CD8-positive, alpha-beta memory T cell (primary cell): ENCODE measurements around the gene DOK3. TPM values are rescaled to one million over a fixed set of nuclear protein-coding genes. Genes with fewer than 3 reads are reported as not detected.
A peak's percentile ranks its signal among the peaks of the same experiment; 100 is the strongest.

Experiments
- CTCF ChIA-PET: fragments of 350-600 bp; sonication (Branson Sonifier 250); formaldehyde crosslinking; loops from one replicate; lab custom pipeline; 2021; ENCODE audit warnings: antibody characterized with exemption; lab: Charles Lee
- POLR2A ChIA-PET: fragments of 350-600 bp; sonication (Branson Sonifier 250); formaldehyde crosslinking; loops from one replicate; lab custom pipeline; 2021; ENCODE audit warnings: antibody characterized with exemption; lab: Charles Lee
- DNase-seq, 5 donors: peaks; one replicate each; pipeline versions ENCODE4 v3.0.0 to v3.0.0-alpha.2; 2020 to 2022; ENCODE audit warnings: mixed read lengths in 1 of 5
- H3K27ac ChIP-seq: one replicate; pipeline ENCODE4 v1.7.0; 2013; ENCODE audit warnings: low read depth, mild to moderate bottlenecking, low read length, moderate library complexity
- H3K27me3 ChIP-seq: 2 replicates; pipeline ENCODE4 v1.7.0; 2013; ENCODE audit warnings: low read length, mild to moderate bottlenecking; ENCODE audit not compliant: insufficient read depth, poor library complexity, severe bottlenecking
- H3K36me3 ChIP-seq: 2 replicates; pipeline ENCODE4 v1.7.0; 2013; ENCODE audit warnings: mild to moderate bottlenecking, low read length, moderate library complexity; ENCODE audit not compliant: insufficient read depth
- H3K4me1 ChIP-seq: 2 replicates; pipeline ENCODE4 v1.7.0; 2013; ENCODE audit warnings: mild to moderate bottlenecking, low read length, moderate library complexity; ENCODE audit not compliant: insufficient read depth
- H3K4me3 ChIP-seq: 2 replicates; pipeline ENCODE4 v1.7.0; 2013; ENCODE audit warnings: mild to moderate bottlenecking, low read length
- H3K9me3 ChIP-seq: 2 replicates; pipeline ENCODE4 v1.7.0; 2013; ENCODE audit warnings: mild to moderate bottlenecking, low read length
- H3K27ac Mint-ChIP-seq, 8 donors: one replicate each; pipeline ENCODE4 v1.8.0; 2020 to 2021; ENCODE audit warnings: mixed read lengths in 8 of 8, mild to moderate bottlenecking in 6 of 8, inconsistent platforms in 3 of 8, moderate library complexity in 3 of 8
- H3K27me3 Mint-ChIP-seq, 2 donors: one replicate each; pipeline ENCODE4 v1.8.0; 2020 to 2021; ENCODE audit warnings: mixed read lengths in 2 of 2, mild to moderate bottlenecking in 1 of 2, moderate library complexity in 1 of 2
- H3K36me3 Mint-ChIP-seq, 3 donors: one replicate each; pipeline ENCODE4 v1.8.0; 2020 to 2021; ENCODE audit warnings: mixed read lengths in 3 of 3, inconsistent platforms in 1 of 3, mild to moderate bottlenecking in 1 of 3
- H3K4me1 Mint-ChIP-seq, 3 donors: one replicate each; pipeline ENCODE4 v1.8.0; 2020 to 2021; ENCODE audit warnings: mixed read lengths in 3 of 3, inconsistent platforms in 1 of 3, mild to moderate bottlenecking in 1 of 3
- H3K4me3 Mint-ChIP-seq, 7 donors: one replicate each; pipeline ENCODE4 v1.8.0; 2020 to 2021; ENCODE audit warnings: mixed read lengths in 7 of 7, mild to moderate bottlenecking in 6 of 7, moderate library complexity in 4 of 7, inconsistent platforms in 2 of 7
- H3K9me3 Mint-ChIP-seq, 5 donors: one replicate each; pipeline ENCODE4 v1.8.0; 2020 to 2022; ENCODE audit warnings: mixed read lengths in 5 of 5, mild to moderate bottlenecking in 3 of 5, moderate library complexity in 2 of 5, inconsistent platforms in 1 of 5
- polyA plus RNA-seq: library from polyadenylated mRNA; unstranded; fragments of 300-500 nt; fragmentation: Illumina TruSeq; gene quantifications from one replicate; pipeline ENCODE4 v1.2.3, GENCODE V29; 2021
- total RNA-seq, 2 experiments: library from RNA; stranded (reverse); gene quantifications; one replicate each; pipeline ENCODE4 v1.2.3, GENCODE V29; 2021

The DOK3 gene, protein sequence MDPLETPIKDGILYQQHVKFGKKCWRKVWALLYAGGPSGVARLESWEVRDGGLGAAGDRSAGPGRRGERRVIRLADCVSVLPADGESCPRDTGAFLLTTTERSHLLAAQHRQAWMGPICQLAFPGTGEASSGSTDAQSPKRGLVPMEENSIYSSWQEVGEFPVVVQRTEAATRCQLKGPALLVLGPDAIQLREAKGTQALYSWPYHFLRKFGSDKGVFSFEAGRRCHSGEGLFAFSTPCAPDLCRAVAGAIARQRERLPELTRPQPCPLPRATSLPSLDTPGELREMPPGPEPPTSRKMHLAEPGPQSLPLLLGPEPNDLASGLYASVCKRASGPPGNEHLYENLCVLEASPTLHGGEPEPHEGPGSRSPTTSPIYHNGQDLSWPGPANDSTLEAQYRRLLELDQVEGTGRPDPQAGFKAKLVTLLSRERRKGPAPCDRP
- 1 to 10 TPM; 4.2 to 5.1 TPM for total RNA-seq
- 0.08 TPM for polyA plus RNA-seq

DNA sequence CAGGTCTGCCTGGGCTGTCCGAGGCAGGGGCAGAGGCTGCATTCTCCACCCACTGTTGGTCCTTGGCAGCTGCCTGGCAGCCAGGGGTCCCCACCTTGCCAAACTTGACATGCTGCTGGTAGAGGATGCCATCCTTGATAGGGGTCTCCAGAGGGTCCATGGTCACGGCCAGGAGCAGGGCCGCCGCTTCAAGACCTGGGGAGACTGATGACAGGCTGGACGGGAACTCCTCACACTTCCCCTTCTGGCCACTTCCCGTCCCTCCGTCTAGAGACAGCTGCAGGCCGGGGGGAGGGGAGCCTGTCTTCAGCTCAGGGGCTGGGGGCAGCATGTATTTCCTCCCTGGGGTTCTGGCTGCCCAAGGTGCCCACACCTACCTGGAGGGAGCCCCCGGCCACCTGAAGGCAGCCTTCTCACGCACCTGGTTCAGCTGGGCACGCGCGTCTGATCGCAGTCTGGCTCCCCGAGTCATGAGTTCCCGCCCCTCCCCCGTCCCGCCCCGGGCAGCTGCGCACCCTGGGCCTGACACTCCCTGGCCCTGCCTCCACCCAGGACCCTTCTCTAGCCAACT, at the start of gene DOK3:
TSS of gene DOK3 (minus strand) at position 446 of the 571 bp plus-strand sequence. CDS start at position 160, 286 bp downstream.
- H3K4me3 Mint-ChIP-seq = no peak within 1 kb of the TSS
- H3K36me3 Mint-ChIP-seq = peaks cover 0 to 42% (median 3%) of the 10 kb centered on the region in 3 donors
- Histone ChIP-seq H3K4me3 (no peak within 1 kb of the TSS), H3K9me3 (no peaks in the 10 kb centered on the region), H3K36me3 (peaks cover 23% of the 10 kb centered on the region), H3K27ac (peak within 1 kb of the TSS; percentile 57), H3K27me3 (no peaks in the 10 kb centered on the region), H3K4me1 (no peaks in the 10 kb centered on the region)
- ChIA-PET CTCF (interaction anchor here (1.3 kb wide), 1 partner anchor 54 kb away, joined by 5 read pairs; no protein-coding TSS in a partner anchor), POLR2A (no interaction called here)
- peak within 1 kb of the TSS in 2 of 8 donors; percentile 43 to 72 for H3K27ac Mint-ChIP-seq
- H3K27me3 Mint-ChIP-seq = no peaks in the 10 kb centered on the region
- DNase-seq = no peak
- H3K9me3 Mint-ChIP-seq = no peaks in the 10 kb centered on the region
- peaks cover 0 to 8% (median 7%) of the 10 kb centered on the region in 3 donors for H3K4me1 Mint-ChIP-seq

DNA sequence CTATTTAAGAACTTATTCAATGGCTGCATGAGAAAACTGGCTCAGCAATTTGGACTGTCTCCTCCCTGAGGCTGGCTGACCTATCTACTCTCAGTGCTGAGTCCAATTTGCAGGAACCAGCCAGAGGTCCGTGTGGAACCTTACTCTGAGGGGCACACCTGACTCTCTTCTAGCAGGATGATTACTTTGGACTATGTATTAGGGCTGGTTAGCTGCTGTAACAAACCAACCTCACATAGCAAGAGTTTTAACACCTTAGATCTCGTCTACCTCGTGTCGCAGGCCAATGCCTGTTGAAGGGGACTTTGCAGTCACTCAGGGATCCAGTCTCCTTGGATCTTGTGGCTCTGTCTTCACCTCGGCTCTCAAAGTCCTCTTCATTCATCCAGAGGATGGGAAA, 48.2 kb upstream of the DOK3 start:
- Mint-ChIP-seq H3K9me3 (no peaks in the 10 kb centered on the region), H3K4me3 (no peak overlapping the region), H3K4me1 (peaks cover 24 to 39% (median 33%) of the 10 kb centered on the region in 3 donors), H3K27me3 (no peaks in the 10 kb centered on the region), H3K36me3 (peaks cover 0 to 5% (median 0%) of the 10 kb centered on the region in 3 donors), H3K27ac (peak overlapping the region in 4 of 8 donors; percentile 54 to 83 (median 58))
- DNase-seq = no peak
- H3K9me3 ChIP-seq = no peaks in the 10 kb centered on the region
- POLR2A ChIA-PET = no interaction called here
- H3K4me3 ChIP-seq = no peak overlapping the region
- H3K27ac ChIP-seq = peak overlapping the region; percentile 26
- no peaks in the 10 kb centered on the region for H3K36me3 ChIP-seq
- peaks cover 13% of the 10 kb centered on the region for H3K4me1 ChIP-seq
- H3K27me3 ChIP-seq = no peaks in the 10 kb centered on the region
- CTCF ChIA-PET = no interaction called here

DNA sequence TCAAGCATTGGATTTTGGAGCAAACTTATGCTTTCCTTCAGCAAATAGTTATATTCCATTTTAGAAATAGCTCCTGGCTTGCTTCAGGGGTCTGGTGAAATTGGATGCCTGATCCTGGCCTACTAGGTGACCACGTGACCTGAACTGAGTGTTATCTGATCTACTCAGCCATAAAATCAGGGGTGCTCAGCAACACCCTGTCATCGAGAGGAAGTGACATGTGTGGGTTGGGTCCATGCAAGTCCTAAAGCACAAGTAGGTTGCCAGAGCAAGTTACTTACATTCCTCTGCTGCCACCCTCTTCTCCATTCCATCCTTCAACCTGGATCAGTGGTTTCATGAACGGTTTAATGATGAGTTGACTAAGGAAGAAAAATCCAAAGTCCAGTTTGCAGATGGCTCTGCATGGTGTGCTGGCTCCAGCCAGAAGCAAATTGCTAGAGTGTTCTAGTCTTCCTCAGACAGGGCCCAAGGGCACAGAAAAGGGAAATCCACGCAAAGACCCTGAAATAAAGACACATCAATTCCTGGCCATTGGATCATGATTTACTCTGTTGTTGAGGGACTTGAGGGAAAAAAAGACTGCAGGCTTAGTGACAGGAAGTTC, 47.5 kb upstream of the DOK3 start:
- H3K4me1 Mint-ChIP-seq = peaks cover 30 to 45% (median 39%) of the 10 kb centered on the region in 3 donors
- Histone ChIP-seq H3K9me3 (no peaks in the 10 kb centered on the region), H3K27me3 (no peaks in the 10 kb centered on the region), H3K36me3 (no peaks in the 10 kb centered on the region), H3K4me3 (no peak overlapping the region), H3K27ac (peak overlapping the region; percentile 26), H3K4me1 (peaks cover 20% of the 10 kb centered on the region)
- peak overlapping the region in 7 of 8 donors; percentile 33 to 74 (median 60) for H3K27ac Mint-ChIP-seq
- DNase-seq = peak in 1 of 5 donors; percentile 10
- H3K36me3 Mint-ChIP-seq = peaks cover 0 to 10% (median 0%) of the 10 kb centered on the region in 3 donors
- ChIA-PET CTCF (interaction anchor here (0.8 kb wide), 1 partner anchor 35 kb away, joined by 3 read pairs; the partner anchor contains the start of gene TMED9), POLR2A (no interaction called here)
- no peaks in the 10 kb centered on the region for H3K27me3 Mint-ChIP-seq
- H3K4me3 Mint-ChIP-seq = peak overlapping the region in 1 of 7 donors; percentile 76
- no peaks in the 10 kb centered on the region for H3K9me3 Mint-ChIP-seq

DNA sequence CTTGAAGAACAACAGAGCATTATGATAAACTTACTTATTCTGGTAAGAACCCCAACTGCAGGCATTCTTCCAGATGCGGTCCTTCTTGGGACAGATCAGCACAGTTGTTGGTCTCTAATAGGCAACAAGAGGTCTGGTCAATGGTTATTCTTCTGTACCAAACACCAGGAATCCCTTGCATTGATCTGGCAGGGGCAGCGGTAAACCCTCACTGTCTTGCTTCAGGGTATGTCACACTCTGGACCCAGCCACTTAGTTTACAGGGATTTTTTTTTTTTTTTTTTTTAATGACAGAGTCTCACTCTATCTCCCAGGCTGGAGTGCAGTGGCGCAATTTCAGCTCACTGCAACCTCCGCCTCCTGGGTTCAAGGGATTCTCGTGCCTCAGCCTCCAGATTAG, 46.0 kb upstream of the DOK3 start:
- Histone ChIP-seq H3K27ac (no peak overlapping the region), H3K4me3 (no peak overlapping the region), H3K27me3 (no peaks in the 10 kb centered on the region), H3K36me3 (no peaks in the 10 kb centered on the region), H3K4me1 (peaks cover 21% of the 10 kb centered on the region), H3K9me3 (no peaks in the 10 kb centered on the region)
- no peak for DNase-seq
- H3K36me3 Mint-ChIP-seq = peaks cover 0 to 22% (median 0%) of the 10 kb centered on the region in 3 donors
- POLR2A ChIA-PET = no interaction called here
- H3K27me3 Mint-ChIP-seq = no peaks in the 10 kb centered on the region
- H3K4me3 Mint-ChIP-seq = peak overlapping the region; percentile 88 to 96 (median 89)
- peak overlapping the region in 1 of 8 donors; percentile 38 for H3K27ac Mint-ChIP-seq
- CTCF ChIA-PET = interaction anchor here (1.6 kb wide), 1 partner anchor 40 kb away, joined by 3 read pairs; no protein-coding TSS in a partner anchor
- H3K9me3 Mint-ChIP-seq = no peaks in the 10 kb centered on the region
- H3K4me1 Mint-ChIP-seq = peaks cover 34 to 55% (median 53%) of the 10 kb centered on the region in 3 donors

DNA sequence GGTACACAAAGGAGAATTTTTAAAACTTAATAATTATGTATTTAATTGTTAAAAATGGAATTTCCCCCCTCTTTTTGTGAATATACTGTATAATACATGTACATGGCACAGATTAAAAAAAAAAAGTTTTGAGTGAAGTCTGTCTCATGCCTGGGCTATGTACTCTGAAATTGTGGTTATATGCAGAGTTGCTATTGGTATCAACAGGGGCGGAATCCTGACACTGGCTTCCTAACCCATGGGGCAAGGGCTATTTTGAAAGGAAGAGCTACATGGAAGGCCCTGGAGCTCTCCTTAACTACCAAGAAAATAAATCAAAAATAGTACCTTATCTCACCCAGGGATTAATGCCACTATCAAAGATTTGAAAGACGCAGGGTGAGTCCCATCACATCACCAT, 45.6 kb upstream of the DOK3 start:
- Histone ChIP-seq H3K4me3 (no peak overlapping the region), H3K27ac (no peak overlapping the region), H3K9me3 (no peaks in the 10 kb centered on the region), H3K4me1 (peaks cover 21% of the 10 kb centered on the region), H3K27me3 (no peaks in the 10 kb centered on the region), H3K36me3 (no peaks in the 10 kb centered on the region)
- DNase-seq = no peak
- H3K4me3 Mint-ChIP-seq = peak overlapping the region; percentile 88 to 96 (median 89)
- CTCF ChIA-PET = interaction anchor here (1.6 kb wide), 1 partner anchor 39 kb away, joined by 3 read pairs; no protein-coding TSS in a partner anchor
- H3K9me3 Mint-ChIP-seq = no peaks in the 10 kb centered on the region
- POLR2A ChIA-PET = no interaction called here
- H3K36me3 Mint-ChIP-seq = peaks cover 0 to 25% (median 0%) of the 10 kb centered on the region in 3 donors
- H3K27me3 Mint-ChIP-seq = no peaks in the 10 kb centered on the region
- peaks cover 36 to 58% (median 57%) of the 10 kb centered on the region in 3 donors for H3K4me1 Mint-ChIP-seq
- H3K27ac Mint-ChIP-seq = peak overlapping the region in 2 of 8 donors; percentile 21 to 89

DNA sequence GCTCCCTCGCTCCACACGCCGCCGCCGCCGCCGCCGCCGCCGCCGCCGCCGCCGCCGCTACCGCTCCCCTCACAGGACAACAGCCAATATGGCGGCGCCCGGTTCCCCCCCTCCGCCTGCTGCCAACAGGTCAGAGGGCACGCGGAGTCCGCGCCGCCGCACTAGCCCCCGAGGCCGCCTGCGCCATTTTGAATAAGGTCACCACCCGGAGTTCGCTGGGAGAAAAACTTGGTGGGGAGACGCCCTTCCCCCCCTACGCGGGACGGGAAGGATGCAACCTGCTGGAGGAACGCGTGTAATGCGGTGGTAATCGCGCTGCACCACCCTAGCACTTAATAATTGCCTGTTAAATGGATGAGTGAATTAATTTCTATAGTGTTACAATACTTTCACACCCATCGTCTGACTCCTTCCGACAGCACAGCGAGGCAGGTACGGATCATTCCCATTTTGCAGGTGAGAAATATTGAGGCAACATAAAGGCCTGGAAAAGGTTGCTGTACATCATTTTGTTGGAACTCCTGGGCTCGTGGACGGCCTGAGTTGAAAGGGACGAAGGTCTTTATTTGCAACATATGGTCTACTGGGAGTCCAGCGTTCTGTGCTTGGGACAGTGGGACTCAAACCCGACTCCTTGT, 45.0 kb upstream of the DOK3 start, which contains the start of gene FAM193B:
TSS of gene FAM193B (minus strand) at position 90 of the 638 bp plus-strand sequence. CDS start 105 bp downstream, outside the sequence.
- Histone ChIP-seq H3K9me3 (no peaks in the 10 kb centered on the region), H3K4me3 (peak within 1 kb of the TSS; percentile 92), H3K27ac (peak within 1 kb of the TSS; percentile 49), H3K4me1 (peaks cover 21% of the 10 kb centered on the region), H3K27me3 (no peaks in the 10 kb centered on the region), H3K36me3 (no peaks in the 10 kb centered on the region)
- POLR2A ChIA-PET = no interaction called here
- peaks cover 38 to 62% (median 59%) of the 10 kb centered on the region in 3 donors for H3K4me1 Mint-ChIP-seq
- H3K27me3 Mint-ChIP-seq = no peaks in the 10 kb centered on the region
- peak; percentile 90 to 96 (median 94) for DNase-seq
- peaks cover 0 to 27% (median 0%) of the 10 kb centered on the region in 3 donors for H3K36me3 Mint-ChIP-seq
- peak within 1 kb of the TSS; percentile 32 to 90 (median 78) for H3K27ac Mint-ChIP-seq
- H3K4me3 Mint-ChIP-seq = peak within 1 kb of the TSS; percentile 88 to 96 (median 89)
- no peaks in the 10 kb centered on the region for H3K9me3 Mint-ChIP-seq
- CTCF ChIA-PET = no interaction called here

DNA sequence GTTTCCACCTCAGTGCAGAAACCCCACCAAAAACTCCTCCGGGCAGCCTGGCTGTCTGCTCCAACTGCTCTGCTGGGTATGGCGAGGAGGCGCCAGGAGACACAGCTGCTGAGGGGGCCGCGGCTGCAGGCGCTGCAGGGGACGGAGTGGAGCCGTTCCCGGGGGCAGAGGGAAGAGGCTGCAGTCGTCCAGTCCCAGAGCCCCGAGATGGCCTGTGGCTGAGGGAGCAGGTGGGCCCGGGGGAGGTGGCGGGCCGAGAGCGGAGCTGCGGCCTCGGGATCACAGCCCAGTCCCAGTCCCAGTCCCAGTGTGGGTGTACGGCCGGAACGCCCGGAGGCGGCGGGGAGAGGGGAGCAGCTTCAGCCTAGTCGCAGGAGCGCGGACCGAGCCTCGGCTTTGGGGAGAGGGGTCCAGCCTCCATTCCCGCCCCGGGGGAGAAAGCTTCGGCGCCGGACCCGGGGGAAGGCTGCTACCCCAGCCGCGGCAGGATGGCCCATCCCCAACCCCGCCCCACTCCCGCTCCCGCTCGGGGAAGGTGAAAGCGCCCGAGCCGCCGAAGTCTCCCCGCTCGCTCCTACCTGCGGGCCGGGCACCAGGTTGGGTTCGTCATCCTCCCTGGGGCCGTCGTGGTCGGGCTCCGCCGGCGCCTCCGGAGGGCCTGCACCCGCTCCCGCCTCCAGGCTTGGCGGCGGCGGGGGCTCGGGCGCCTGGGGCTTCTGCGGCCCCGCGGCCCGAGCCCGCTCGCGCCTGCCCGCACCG, 44.2 kb upstream of the DOK3 start:
- Histone ChIP-seq H3K36me3 (no peaks in the 10 kb centered on the region), H3K4me1 (peaks cover 21% of the 10 kb centered on the region), H3K27me3 (no peaks in the 10 kb centered on the region), H3K9me3 (no peaks in the 10 kb centered on the region), H3K4me3 (peak overlapping the region; percentile 64), H3K27ac (peak overlapping the region; percentile 49)
- DNase-seq = peak in 2 of 5 donors; percentile 38 to 61
- ChIA-PET CTCF (no interaction called here), POLR2A (no interaction called here)
- Mint-ChIP-seq H3K27me3 (no peaks in the 10 kb centered on the region), H3K4me3 (peak overlapping the region; percentile 82 to 91 (median 88)), H3K4me1 (peaks cover 38 to 65% (median 60%) of the 10 kb centered on the region in 3 donors), H3K36me3 (peaks cover 0 to 29% (median 0%) of the 10 kb centered on the region in 3 donors), H3K27ac (peak overlapping the region in 5 of 8 donors; percentile 38 to 74 (median 67)), H3K9me3 (no peaks in the 10 kb centered on the region)
